ENCODE measurements around the gene AOAH. TPM values are rescaled to one million over a fixed set of nuclear protein-coding genes. Genes with fewer than 3 reads are reported as not detected.

Gene AOAH
- total RNA-seq, 1 donor: 15.1 TPM

GRCh38 chr7:36638140-36638539 lies 86.2 kb downstream of the AOAH start:
- no peak for DNase-seq (ENCODE audit: low read depth in 2 of 3, low spot score in 2 of 3)

GRCh38 chr7:36637417-36637816 lies 86.9 kb downstream of the AOAH start:
- no peak for DNase-seq (ENCODE audit: low read depth in 2 of 3, low spot score in 2 of 3)

GRCh38 chr7:36636126-36636525 lies 88.2 kb downstream of the AOAH start:
- DNase-seq (ENCODE audit: low read depth in 2 of 3, low spot score in 2 of 3): no peak

GRCh38 chr7:36635091-36635490 lies 89.2 kb downstream of the AOAH start:
- DNase-seq (ENCODE audit: low read depth in 2 of 3, low spot score in 2 of 3): no peak

GRCh38 chr7:36633377-36633776 lies 90.9 kb downstream of the AOAH start:
- DNase-seq (ENCODE audit: low read depth in 2 of 3, low spot score in 2 of 3): no peak

- DNase-seq (ENCODE audit: low read depth in 2 of 3, low spot score in 2 of 3): no peak
Measured at GRCh38 chr7:36630112-36630650, 94.1 kb downstream of the AOAH start.

- DNase-seq (ENCODE audit: low read depth in 2 of 3, low spot score in 2 of 3): no peak
Measured at GRCh38 chr7:36629351-36629750, 94.9 kb downstream of the AOAH start.

- DNase-seq (ENCODE audit: low read depth in 2 of 3, low spot score in 2 of 3): no peak
Measured at GRCh38 chr7:36627836-36628235, 96.5 kb downstream of the AOAH start.

- no peak for DNase-seq (ENCODE audit: low read depth in 2 of 3, low spot score in 2 of 3)
Measured at GRCh38 chr7:36626111-36626510, 98.2 kb downstream of the AOAH start.

- peak in 1 of 3 donors; percentile 45 for DNase-seq (ENCODE audit: low read depth in 2 of 3, low spot score in 2 of 3)
Measured at GRCh38 chr7:36625247-36625646, 99.0 kb downstream of the AOAH start.

- no peak for DNase-seq (ENCODE audit: low read depth in 2 of 3, low spot score in 2 of 3)
Measured at GRCh38 chr7:36623247-36623646, 101.0 kb downstream of the AOAH start.

- DNase-seq (ENCODE audit: low read depth in 2 of 3, low spot score in 2 of 3): peak in 2 of 3 donors; percentile 50 to 58
Measured at GRCh38 chr7:36621396-36621795, 102.9 kb downstream of the AOAH start.

GRCh38 chr7:36620166-36620708 lies 104.1 kb downstream of the AOAH start:
- no peak for DNase-seq (ENCODE audit: low read depth in 2 of 3, low spot score in 2 of 3)

- DNase-seq (ENCODE audit: low read depth in 2 of 3, low spot score in 2 of 3): no peak
Measured at GRCh38 chr7:36617408-36617807, 106.9 kb downstream of the AOAH start.

GRCh38 chr7:36615852-36616540 lies 108.3 kb downstream of the AOAH start:
- no peak for DNase-seq (ENCODE audit: low read depth in 2 of 3, low spot score in 2 of 3)

- DNase-seq (ENCODE audit: low read depth in 2 of 3, low spot score in 2 of 3): no peak
Measured at GRCh38 chr7:36614959-36615358, 109.3 kb downstream of the AOAH start.

GRCh38 chr7:36613031-36613614 lies 111.2 kb downstream of the AOAH start:
- DNase-seq (ENCODE audit: low read depth in 2 of 3, low spot score in 2 of 3): peak in 2 of 3 donors; percentile 19 to 25

- DNase-seq (ENCODE audit: low read depth in 2 of 3, low spot score in 2 of 3): no peak
Measured at GRCh38 chr7:36611703-36612102, 112.6 kb downstream of the AOAH start.

- no peak for DNase-seq (ENCODE audit: low read depth in 2 of 3, low spot score in 2 of 3)
Measured at GRCh38 chr7:36607721-36608095, 116.6 kb downstream of the AOAH start.

- DNase-seq (ENCODE audit: low read depth in 2 of 3, low spot score in 2 of 3): no peak
Measured at GRCh38 chr7:36606976-36607720, 117.1 kb downstream of the AOAH start.
